Left lung (tissue), 10 donors: Measurements from ENCODE around the gene EVA1C. TPM values are rescaled to one million over a fixed set of nuclear protein-coding genes. Genes with fewer than 3 reads are reported as not detected.

ENCODE experiments used
- ATAC-seq: fragments of 200-7000 bp; cut with Tn5 transposase; one replicate; pipeline ENCODE4 v1.9.1; 2020; ENCODE audit warnings: moderate library complexity
- DNase-seq, 4 donors: peaks; one replicate each; pipeline ENCODE4 v3.0.0-alpha.2; 2013 to 2020
- H3K27ac ChIP-seq, 2 donors: fragments of 200-600 bp; sonication (generic) in 1 of 2; one replicate each; pipeline versions ENCODE4 v1.5.0 to v1.8.0; 2020 to 2021
- H3K27me3 ChIP-seq, 2 donors: fragments of 200-600 bp; sonication (generic) in 1 of 2; one replicate each; pipeline versions ENCODE4 v1.5.0 to v1.8.0; 2020 to 2021
- H3K36me3 ChIP-seq, 2 donors: fragments of 200-600 bp; sonication (generic) in 1 of 2; one replicate each; pipeline versions ENCODE4 v1.5.0 to v1.8.0; 2020 to 2021
- H3K4me1 ChIP-seq, 2 donors: fragments of 200-600 bp; one replicate each; pipeline ENCODE4 v1.8.0; 2021
- H3K4me3 ChIP-seq, 2 donors: fragments of 200-600 bp; sonication (generic) in 1 of 2; one replicate each; pipeline versions ENCODE4 v1.5.0 to v1.8.0; 2020 to 2021; ENCODE audit warnings: mild to moderate bottlenecking in 1 of 2
- H3K9me3 ChIP-seq, 2 donors: fragments of 200-600 bp; sonication (generic) in 1 of 2; one replicate each; pipeline versions ENCODE4 v1.5.0 to v1.8.0; 2020 to 2021
- intact Hi-C, 2 donors: fragments of 100-400 bp; cut with DNase I; formaldehyde crosslinking; loops; one replicate each; pipeline versions ENCODE4 v1.11.2 to v1.14.2; 2022
- polyA plus RNA-seq, 6 donors: library from polyadenylated mRNA; unstranded; fragments of 120-200 nt; gene quantifications; one replicate each; pipeline ENCODE4 v1.2.1, GENCODE V29; 2013; ENCODE audit not compliant: insufficient read length in 6 of 6
- total RNA-seq, 2 donors: library from RNA; stranded (reverse); fragmentation: NEBNext Ultra II Directional; extraction: Animal tissue kit (Norgen Biotek cat#: 25700); gene quantifications; one replicate each; pipeline ENCODE4 v1.2.1, GENCODE V29; 2021
- TF ChIP-seq, protein P1 (sequence below), 2 donors: fragments of 200-600 bp; sonication (generic) in 1 of 2; IDR thresholded peaks; one replicate each; pipeline versions ENCODE4 v1.5.0 to v1.8.0; 2021; ENCODE audit warnings: antibody characterized with exemption in 2 of 2
- donor health status: DM: no; HTN: yes; CAD: no.
- donor health status: DM: no; HTN: no; CAD: no.

The EVA1C gene
- total and polyA plus RNA-seq, 8 donors: 2.9 to 29.8 (median 4.3) TPM

DNA sequence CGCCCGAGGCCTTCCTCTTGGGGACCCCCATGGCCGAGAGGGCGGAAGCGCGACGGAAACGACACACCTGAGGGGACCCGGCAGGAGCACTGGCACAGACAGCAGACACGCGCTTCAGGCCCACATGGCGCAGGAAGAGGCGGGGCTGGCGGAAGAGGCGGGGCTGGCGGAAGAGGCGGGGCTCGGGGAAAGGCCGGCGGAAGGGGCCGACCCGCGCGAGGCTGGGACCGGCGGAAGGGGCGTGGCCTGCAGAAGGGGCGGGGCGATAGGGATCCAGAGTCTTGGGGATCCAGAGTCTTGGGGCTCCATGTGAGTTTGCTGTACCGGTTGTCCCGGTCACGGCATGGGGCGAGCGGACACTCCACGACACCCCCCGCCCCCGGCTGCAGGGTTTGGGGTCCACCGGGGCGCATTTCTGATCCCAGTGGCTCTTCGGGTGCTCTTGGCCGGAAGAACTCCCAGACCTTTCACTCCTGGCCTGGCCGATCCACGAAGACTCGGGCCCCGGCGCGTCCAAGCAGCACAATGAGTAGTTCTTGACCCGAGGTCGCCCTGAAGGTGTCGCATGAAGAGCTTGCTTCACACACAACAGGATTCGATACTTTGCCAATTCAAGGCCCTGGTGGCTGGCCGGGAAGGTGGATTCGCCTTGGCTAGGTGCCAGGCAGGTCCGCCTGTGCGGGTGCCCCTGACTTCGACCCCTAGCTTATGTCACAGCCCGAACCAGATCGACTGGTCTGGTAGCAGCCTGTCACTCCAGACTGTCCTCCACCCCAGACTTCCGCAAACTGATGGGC, 19.4 kb upstream of the EVA1C start, which contains the start of gene URB1:
Gene URB1, minus strand, starts transcription at position 133 of the 797 bp plus-strand sequence. Its CDS starts 102 bp downstream, at position 31.
- intact Hi-C loops: no loop called here
- no peaks in the 10 kb centered on the region for H3K36me3 ChIP-seq
- peaks cover 0 to 10% of the 10 kb centered on the region in 2 donors for H3K27me3 ChIP-seq
- H3K27ac ChIP-seq: peak within 1 kb of the TSS; percentile 82 to 85
- ATAC-seq (peak; percentile 100), DNase-seq (peak; percentile 77 to 97 (median 92))
- peaks cover 11 to 20% of the 10 kb centered on the region in 2 donors for H3K4me1 ChIP-seq
- TF ChIP-seq, protein P1, sequence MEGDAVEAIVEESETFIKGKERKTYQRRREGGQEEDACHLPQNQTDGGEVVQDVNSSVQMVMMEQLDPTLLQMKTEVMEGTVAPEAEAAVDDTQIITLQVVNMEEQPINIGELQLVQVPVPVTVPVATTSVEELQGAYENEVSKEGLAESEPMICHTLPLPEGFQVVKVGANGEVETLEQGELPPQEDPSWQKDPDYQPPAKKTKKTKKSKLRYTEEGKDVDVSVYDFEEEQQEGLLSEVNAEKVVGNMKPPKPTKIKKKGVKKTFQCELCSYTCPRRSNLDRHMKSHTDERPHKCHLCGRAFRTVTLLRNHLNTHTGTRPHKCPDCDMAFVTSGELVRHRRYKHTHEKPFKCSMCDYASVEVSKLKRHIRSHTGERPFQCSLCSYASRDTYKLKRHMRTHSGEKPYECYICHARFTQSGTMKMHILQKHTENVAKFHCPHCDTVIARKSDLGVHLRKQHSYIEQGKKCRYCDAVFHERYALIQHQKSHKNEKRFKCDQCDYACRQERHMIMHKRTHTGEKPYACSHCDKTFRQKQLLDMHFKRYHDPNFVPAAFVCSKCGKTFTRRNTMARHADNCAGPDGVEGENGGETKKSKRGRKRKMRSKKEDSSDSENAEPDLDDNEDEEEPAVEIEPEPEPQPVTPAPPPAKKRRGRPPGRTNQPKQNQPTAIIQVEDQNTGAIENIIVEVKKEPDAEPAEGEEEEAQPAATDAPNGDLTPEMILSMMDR (IDR thresholded peaks at IDR 0.05): no peak
- peak within 1 kb of the TSS; percentile 95 to 99 for H3K4me3 ChIP-seq
- H3K9me3 ChIP-seq: no peaks in the 10 kb centered on the region

DNA sequence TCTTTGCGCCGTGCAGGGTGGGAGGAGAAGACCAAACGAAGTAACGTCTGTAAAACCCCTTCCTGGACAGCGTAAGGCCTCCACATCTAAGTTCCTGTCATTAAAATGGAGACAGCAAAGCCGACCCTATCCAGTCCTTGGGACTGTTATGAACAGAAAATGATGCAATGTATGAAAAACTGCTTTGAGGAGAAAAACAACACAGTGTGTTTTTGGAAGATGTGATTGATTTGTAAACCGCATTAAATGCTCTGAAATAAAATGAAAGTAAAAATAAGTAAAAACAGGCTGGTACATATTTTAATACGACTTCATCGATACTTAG, 18.9 kb upstream of the EVA1C start:
- H3K27ac ChIP-seq: peak overlapping the region; percentile 82 to 85
- intact Hi-C loops: no loop called here
- DNase-seq: no peak
- peaks cover 0 to 16% of the 10 kb centered on the region in 2 donors for H3K27me3 ChIP-seq
- no peaks in the 10 kb centered on the region for H3K9me3 ChIP-seq
- TF ChIP-seq, protein P1 (IDR thresholded peaks at IDR 0.05): no peak
- no peaks in the 10 kb centered on the region for H3K36me3 ChIP-seq
- peak overlapping the region; percentile 95 to 99 for H3K4me3 ChIP-seq
- peaks cover 11 to 20% of the 10 kb centered on the region in 2 donors for H3K4me1 ChIP-seq
- no peak for ATAC-seq

DNA sequence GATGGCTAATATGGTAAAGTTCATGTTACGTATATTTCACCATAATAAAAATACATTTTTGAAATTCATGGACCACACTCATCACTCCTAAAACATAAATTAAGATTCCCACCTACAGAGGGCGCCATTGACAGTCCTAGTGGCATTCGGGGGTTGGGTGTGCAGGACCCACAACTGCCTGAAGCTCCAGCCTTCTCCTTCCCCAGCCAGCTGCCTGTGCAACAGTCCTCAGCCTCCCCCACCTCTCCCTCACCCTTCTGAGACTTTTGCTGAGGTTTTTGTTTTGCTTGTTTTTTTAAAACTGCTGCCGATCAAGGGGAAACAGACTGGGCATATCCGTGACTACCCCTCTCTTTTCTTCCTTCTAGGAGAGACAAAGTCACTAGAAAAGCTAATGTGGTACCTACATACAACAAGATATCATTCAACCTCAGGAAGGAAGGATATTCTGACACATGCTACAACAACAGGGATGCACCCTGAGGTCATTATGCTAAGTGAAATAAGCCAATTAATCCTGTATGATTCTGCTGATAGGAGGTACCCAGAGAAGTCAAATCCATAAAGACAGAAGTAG, 9.2 kb upstream of the EVA1C start:
- H3K27ac ChIP-seq: no peak overlapping the region
- H3K4me3 ChIP-seq: no peak overlapping the region
- H3K27me3 ChIP-seq: peaks cover 0 to 14% of the 10 kb centered on the region in 2 donors
- H3K4me1 ChIP-seq: peaks cover 0 to 8% of the 10 kb centered on the region in 2 donors
- DNase-seq: peak in 2 of 4 donors; percentile 57 to 77
- no peaks in the 10 kb centered on the region for H3K9me3 ChIP-seq
- TF ChIP-seq, protein P1 (IDR thresholded peaks at IDR 0.05): peak; percentile 55 to 69
- ATAC-seq: peak; percentile 97
- intact Hi-C loops: loop anchor here in 1 of 2 donors (5.0 kb wide), 1 partner anchor 189 kb away; no protein-coding TSS in a partner anchor
- no peaks in the 10 kb centered on the region for H3K36me3 ChIP-seq

DNA sequence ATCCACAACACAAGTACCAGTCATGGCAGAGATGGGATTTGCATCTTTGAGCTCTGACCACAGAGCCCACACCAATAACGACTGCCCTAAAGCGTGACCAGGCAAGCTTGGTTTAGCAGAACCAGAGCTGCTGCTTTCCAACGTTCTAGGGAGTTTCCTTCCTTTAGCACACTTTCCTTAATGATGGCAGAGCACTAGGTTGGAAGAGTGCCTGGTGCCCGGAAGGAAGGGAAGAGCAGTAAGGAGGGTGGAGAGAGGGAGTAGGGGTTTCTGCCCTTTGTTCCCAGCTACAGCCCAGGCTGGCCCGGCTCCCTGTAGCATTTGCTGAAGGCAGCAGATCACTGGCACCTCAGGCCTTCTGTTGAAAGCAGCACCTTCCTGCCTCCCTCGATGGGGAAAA, 6.1 kb upstream of the EVA1C start:
- Histone ChIP-seq H3K36me3 (no peaks in the 10 kb centered on the region), H3K27ac (peak overlapping the region in 1 of 2 donors; percentile 2), H3K4me1 (peaks cover 10 to 15% of the 10 kb centered on the region in 2 donors), H3K4me3 (no peak overlapping the region), H3K27me3 (peaks cover 0 to 1% of the 10 kb centered on the region in 2 donors), H3K9me3 (no peaks in the 10 kb centered on the region)
- no peak for ATAC-seq
- TF ChIP-seq, protein P1 (IDR thresholded peaks at IDR 0.05): no peak
- intact Hi-C loops: no loop called here
- no peak for DNase-seq

DNA sequence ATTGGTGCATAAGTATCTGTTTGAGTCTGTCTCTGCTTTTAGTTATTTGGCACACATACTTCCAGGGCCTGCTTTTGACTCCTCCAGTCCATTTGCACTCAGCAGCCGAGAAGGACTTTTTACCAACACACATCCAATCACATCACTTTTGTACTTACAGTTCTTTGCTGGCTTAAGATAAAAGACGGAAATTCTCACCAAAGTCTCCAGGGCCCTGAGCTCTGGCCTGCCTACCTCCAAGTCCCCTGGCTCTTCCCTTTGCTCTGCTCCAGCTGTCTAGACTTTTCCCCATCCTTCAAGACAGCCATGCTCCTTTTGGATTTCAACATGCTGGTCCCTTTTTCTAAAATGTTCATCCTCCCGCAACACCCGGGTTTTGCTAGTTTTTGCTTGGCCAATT, 2.2 kb upstream of the EVA1C start:
- TF ChIP-seq, protein P1 (IDR thresholded peaks at IDR 0.05): no peak
- intact Hi-C loops: loop anchor here in 1 of 2 donors (10.0 kb wide), 1 partner anchor 75 kb away; no protein-coding TSS in a partner anchor
- H3K27ac ChIP-seq: peak overlapping the region in 1 of 2 donors; percentile 96

More for the DNA sequence above, 2.2 kb upstream of the EVA1C start:
- H3K4me3 ChIP-seq: no peak overlapping the region
- H3K36me3 ChIP-seq: no peaks in the 10 kb centered on the region
- H3K4me1 ChIP-seq: peaks cover 17 to 38% of the 10 kb centered on the region in 2 donors
- no peak for ATAC-seq
- H3K9me3 ChIP-seq: no peaks in the 10 kb centered on the region
- peaks cover 0 to 26% of the 10 kb centered on the region in 2 donors for H3K27me3 ChIP-seq
- no peak for DNase-seq
